Neural crest cell (in vitro differentiated cells): Measurements from ENCODE around the gene LAMP5. TPM values are rescaled to one million over a fixed set of nuclear protein-coding genes. Genes with fewer than 3 reads are reported as not detected.

ENCODE experiments used
- DNase-seq: peaks from one replicate; pipeline ENCODE4 v3.0.0; 2021; ENCODE audit warnings: low read depth, mixed read lengths, low spot score
- H3K27ac Mint-ChIP-seq: one replicate; pipeline ENCODE4 v1.8.0; 2021; ENCODE audit warnings: mild to moderate bottlenecking, mixed read lengths; ENCODE audit not compliant: unreplicated experiment
- H3K27me3 Mint-ChIP-seq: 2 replicates; pipeline ENCODE4 v1.8.0; 2021; ENCODE audit warnings: low read depth, mild to moderate bottlenecking, mixed read lengths
- H3K36me3 Mint-ChIP-seq: 2 replicates; pipeline ENCODE4 v1.8.0; 2021; ENCODE audit warnings: low read depth, mild to moderate bottlenecking, mixed read lengths
- H3K4me1 Mint-ChIP-seq: 2 replicates; pipeline ENCODE4 v1.8.0; 2021; ENCODE audit warnings: mixed read lengths
- H3K4me3 Mint-ChIP-seq: one replicate; pipeline ENCODE4 v1.8.0; 2021; ENCODE audit warnings: mild to moderate bottlenecking, mixed read lengths
- H3K9me3 Mint-ChIP-seq: 2 replicates; pipeline ENCODE4 v1.8.0; 2021; ENCODE audit warnings: mixed read lengths
- total RNA-seq: library from RNA; stranded (reverse); gene quantifications from 2 replicates; pipeline ENCODE4 v1.2.1, GENCODE V29; 2021
- TF ChIP-seq, protein P1 (sequence below): fragments of 200-600 bp; sonication (generic); conservative IDR thresholded peaks from 2 replicates; pipeline ENCODE4 v1.5.0; 2021; ENCODE audit warnings: antibody characterized with exemption, mild to moderate bottlenecking

The LAMP5 gene
- total RNA-seq, 1 donor from 2014 or later: 0.98 TPM

DNA sequence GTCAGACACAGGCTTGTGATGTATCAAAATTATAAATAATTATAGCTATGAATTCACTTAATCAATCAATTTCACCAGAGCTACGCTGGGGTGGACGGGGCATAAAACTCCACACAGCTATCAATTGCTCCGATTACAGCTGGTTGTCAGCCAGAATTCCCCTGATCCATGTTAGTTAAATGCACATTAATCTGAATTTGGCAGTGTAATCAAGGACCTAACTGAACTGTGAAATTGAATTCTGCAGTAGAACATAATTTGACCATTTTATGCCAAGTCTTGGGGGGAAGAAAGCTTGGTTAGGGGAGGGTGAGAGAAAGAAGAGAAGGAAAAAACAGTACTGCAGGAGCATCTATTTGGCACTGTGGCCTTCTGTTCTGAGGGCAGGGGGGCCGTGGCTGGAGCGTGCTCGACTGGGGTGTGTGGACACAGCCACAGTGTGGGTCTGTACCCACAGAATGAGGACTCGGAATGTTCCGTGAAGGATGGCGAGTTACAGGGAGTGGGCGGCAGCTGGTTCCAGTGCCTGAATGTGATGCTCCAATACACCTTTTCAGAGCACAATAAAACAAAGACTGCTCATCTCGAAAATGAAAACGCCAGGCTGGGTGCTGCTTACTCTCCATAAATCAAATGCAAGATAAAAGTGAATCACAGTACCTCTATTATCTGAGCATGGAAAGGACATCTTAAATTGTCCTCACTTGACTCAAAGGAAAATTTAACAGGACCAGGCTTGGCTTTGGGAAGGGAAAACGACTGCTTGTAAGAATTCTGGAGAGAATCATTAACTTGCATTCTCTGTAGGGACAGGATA is 59.2 kb downstream of the LAMP5 start:
- Mint-ChIP-seq H3K4me3 (peak overlapping the region; percentile 6), H3K36me3 (no peaks in the 10 kb centered on the region), H3K27ac (peak overlapping the region; percentile 0), H3K9me3 (peaks cover 2% of the 10 kb centered on the region), H3K27me3 (no peaks in the 10 kb centered on the region), H3K4me1 (peaks cover 59% of the 10 kb centered on the region)
- peak; percentile 4 for DNase-seq
- TF ChIP-seq, protein P1, sequence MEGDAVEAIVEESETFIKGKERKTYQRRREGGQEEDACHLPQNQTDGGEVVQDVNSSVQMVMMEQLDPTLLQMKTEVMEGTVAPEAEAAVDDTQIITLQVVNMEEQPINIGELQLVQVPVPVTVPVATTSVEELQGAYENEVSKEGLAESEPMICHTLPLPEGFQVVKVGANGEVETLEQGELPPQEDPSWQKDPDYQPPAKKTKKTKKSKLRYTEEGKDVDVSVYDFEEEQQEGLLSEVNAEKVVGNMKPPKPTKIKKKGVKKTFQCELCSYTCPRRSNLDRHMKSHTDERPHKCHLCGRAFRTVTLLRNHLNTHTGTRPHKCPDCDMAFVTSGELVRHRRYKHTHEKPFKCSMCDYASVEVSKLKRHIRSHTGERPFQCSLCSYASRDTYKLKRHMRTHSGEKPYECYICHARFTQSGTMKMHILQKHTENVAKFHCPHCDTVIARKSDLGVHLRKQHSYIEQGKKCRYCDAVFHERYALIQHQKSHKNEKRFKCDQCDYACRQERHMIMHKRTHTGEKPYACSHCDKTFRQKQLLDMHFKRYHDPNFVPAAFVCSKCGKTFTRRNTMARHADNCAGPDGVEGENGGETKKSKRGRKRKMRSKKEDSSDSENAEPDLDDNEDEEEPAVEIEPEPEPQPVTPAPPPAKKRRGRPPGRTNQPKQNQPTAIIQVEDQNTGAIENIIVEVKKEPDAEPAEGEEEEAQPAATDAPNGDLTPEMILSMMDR: no peak

DNA sequence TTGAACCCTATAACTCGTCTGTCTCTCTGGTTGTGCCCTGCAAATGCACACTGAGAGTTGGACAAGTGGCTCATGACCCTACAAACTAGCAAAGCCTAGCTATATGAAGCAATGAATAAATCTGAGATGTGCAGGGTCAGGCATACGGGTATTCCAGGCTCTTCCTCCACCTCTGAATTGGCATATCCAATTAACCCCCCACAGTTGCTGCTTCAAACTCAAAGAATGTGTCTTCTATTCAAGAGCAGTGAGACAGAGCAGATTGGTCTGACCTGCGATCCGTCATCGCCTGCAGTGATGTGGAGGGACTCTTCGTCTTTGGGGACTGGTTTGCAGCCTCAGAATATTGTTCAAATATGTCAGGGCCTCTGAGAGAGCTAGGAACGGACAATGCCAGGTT is 59.8 kb downstream of the LAMP5 start:
- peaks cover 2% of the 10 kb centered on the region for H3K9me3 Mint-ChIP-seq
- H3K4me1 Mint-ChIP-seq: peaks cover 59% of the 10 kb centered on the region
- H3K4me3 Mint-ChIP-seq: peak overlapping the region; percentile 6
- H3K27ac Mint-ChIP-seq: peak overlapping the region; percentile 0
- TF ChIP-seq, protein P1: no peak
- H3K27me3 Mint-ChIP-seq: no peaks in the 10 kb centered on the region
- DNase-seq: no peak
- no peaks in the 10 kb centered on the region for H3K36me3 Mint-ChIP-seq

DNA sequence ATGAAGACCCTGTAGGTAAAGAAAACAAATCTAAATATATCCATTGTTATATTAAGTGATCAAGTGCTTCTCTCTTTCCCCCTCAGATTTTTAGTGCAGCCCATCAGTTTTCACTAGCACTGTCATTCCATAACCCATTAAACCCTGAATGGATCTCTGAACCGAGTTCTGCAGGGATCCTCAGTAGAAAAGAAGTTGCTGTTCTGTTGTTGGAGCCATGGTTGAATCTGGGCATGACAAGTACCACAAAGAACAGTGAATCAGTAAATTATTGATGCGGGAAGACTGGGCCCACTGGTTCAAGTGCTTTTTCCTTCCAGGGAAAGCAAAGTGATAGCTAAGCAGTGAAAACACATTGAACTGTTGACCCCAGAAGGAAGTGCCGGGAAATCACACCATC is 60.4 kb downstream of the LAMP5 start:
- no peak overlapping the region for H3K27ac Mint-ChIP-seq
- H3K9me3 Mint-ChIP-seq: peaks cover 2% of the 10 kb centered on the region
- TF ChIP-seq, protein P1: no peak
- H3K4me1 Mint-ChIP-seq: peaks cover 59% of the 10 kb centered on the region
- DNase-seq: no peak
- no peak overlapping the region for H3K4me3 Mint-ChIP-seq
- no peaks in the 10 kb centered on the region for H3K27me3 Mint-ChIP-seq
- H3K36me3 Mint-ChIP-seq: no peaks in the 10 kb centered on the region

DNA sequence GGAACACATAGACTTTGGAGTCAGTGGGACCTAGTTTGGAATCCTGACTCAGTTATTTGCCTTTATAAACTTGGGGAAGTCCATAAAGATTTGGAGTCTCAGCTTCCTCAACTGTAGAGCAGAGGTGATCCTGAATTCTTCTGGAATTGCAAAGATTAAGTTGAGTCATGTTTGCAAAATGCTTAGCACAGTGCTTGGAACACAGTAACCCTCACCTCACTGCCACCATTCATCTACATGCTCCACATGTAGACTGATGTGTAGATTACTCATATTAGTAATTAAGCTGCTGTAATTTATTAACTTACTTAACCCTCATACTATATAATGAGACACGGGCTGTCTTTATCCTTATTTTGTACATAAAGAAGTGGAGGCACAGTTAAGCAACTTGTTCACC is 61.4 kb downstream of the LAMP5 start:
- Mint-ChIP-seq H3K27ac (no peak overlapping the region), H3K4me1 (peaks cover 52% of the 10 kb centered on the region), H3K36me3 (peaks cover 2% of the 10 kb centered on the region), H3K4me3 (no peak overlapping the region), H3K27me3 (no peaks in the 10 kb centered on the region), H3K9me3 (peaks cover 2% of the 10 kb centered on the region)
- TF ChIP-seq, protein P1: no peak
- no peak for DNase-seq

DNA sequence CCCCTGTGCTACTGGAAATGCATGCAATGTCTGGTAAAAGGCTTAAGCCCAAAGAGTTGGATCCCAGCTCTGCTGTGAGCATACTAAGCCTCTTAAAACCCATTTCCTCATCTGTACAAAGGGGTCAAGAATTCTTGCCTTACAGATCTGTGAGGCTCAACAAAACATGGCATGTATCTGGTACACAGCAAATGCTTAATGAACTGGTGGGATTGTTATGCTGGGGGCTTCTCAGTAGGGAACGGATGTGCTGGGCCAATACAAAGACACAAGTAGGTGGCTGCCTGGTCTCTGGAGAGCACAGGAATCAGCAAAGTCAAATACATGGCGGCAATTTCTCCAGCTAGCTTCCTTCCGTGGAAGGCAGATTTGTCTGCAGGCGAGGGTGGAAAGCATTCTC is 62.3 kb downstream of the LAMP5 start:
- peaks cover 2% of the 10 kb centered on the region for H3K9me3 Mint-ChIP-seq
- no peak for DNase-seq
- peaks cover 48% of the 10 kb centered on the region for H3K4me1 Mint-ChIP-seq
- TF ChIP-seq, protein P1: no peak
- H3K36me3 Mint-ChIP-seq: peaks cover 2% of the 10 kb centered on the region
- no peak overlapping the region for H3K27ac Mint-ChIP-seq
- H3K27me3 Mint-ChIP-seq: no peaks in the 10 kb centered on the region
- no peak overlapping the region for H3K4me3 Mint-ChIP-seq
